Retina (tissue), 1 donor: ENCODE measurements around the gene ASTN2.

Source experiments
- DNase-seq: peaks from one replicate; pipeline ENCODE4 v3.0.0-alpha.2; 2016

Gene ASTN2

GRCh38 chr9:117296453-117296852, 118.4 kb downstream of the ASTN2 start:
- no peak for DNase-seq

- DNase-seq: no peak
Observed at GRCh38 chr9:117293206-117294114, 121.4 kb downstream of the ASTN2 start.

GRCh38 chr9:117290856-117291622, 123.8 kb downstream of the ASTN2 start:
- no peak for DNase-seq

GRCh38 chr9:117290306-117290840, 124.5 kb downstream of the ASTN2 start:
- no peak for DNase-seq

GRCh38 chr9:117286245-117286644, 128.6 kb downstream of the ASTN2 start:
- no peak for DNase-seq

- no peak for DNase-seq
Observed at GRCh38 chr9:117284414-117284813, 130.4 kb downstream of the ASTN2 start.

- no peak for DNase-seq
Observed at GRCh38 chr9:117282541-117282940, 132.3 kb downstream of the ASTN2 start.

GRCh38 chr9:117278471-117279035, 136.3 kb downstream of the ASTN2 start:
- peak; percentile 56 for DNase-seq

- peak; percentile 56 for DNase-seq
Observed at GRCh38 chr9:117278020-117278419, 136.8 kb downstream of the ASTN2 start.

- DNase-seq: no peak
Observed at GRCh38 chr9:117276444-117276843, 138.4 kb downstream of the ASTN2 start.

GRCh38 chr9:117273612-117274011, 141.2 kb downstream of the ASTN2 start:
- DNase-seq: no peak

GRCh38 chr9:117268847-117269446, 145.9 kb downstream of the ASTN2 start:
- DNase-seq: no peak

- DNase-seq: no peak
Observed at GRCh38 chr9:117266855-117267497, 147.9 kb downstream of the ASTN2 start.

GRCh38 chr9:117265253-117265652, 149.6 kb downstream of the ASTN2 start:
- no peak for DNase-seq

GRCh38 chr9:117258184-117258866, 156.5 kb downstream of the ASTN2 start:
- DNase-seq: peak; percentile 36

- no peak for DNase-seq
Observed at GRCh38 chr9:117253261-117253660, 161.6 kb downstream of the ASTN2 start.

- no peak for DNase-seq
Observed at GRCh38 chr9:117250610-117251215, 164.1 kb downstream of the ASTN2 start.

- no peak for DNase-seq
Observed at GRCh38 chr9:117249799-117250198, 165.1 kb downstream of the ASTN2 start.

- no peak for DNase-seq
Observed at GRCh38 chr9:117247266-117247665, 167.6 kb downstream of the ASTN2 start.

GRCh38 chr9:117245175-117245829, 169.6 kb downstream of the ASTN2 start:
- no peak for DNase-seq

- no peak for DNase-seq
Observed at GRCh38 chr9:117242082-117242481, 172.8 kb downstream of the ASTN2 start.
